HepG2 (cell line): ENCODE results near the gene CDK5RAP2. TPM values are rescaled to one million over a fixed set of nuclear protein-coding genes. Genes with fewer than 3 reads are reported as not detected.
A peak's percentile ranks its signal among the peaks of the same experiment; 100 is the strongest.

Experiments
- ATRX ChIP-seq: sonication (generic); formaldehyde crosslinking; IDR thresholded peaks from 2 replicates; pipeline ENCODE4 v1.4.0; 2020; ENCODE audit warnings: missing genetic modification reagents, borderline replicate concordance
- DZIP1 ChIP-seq: sonication (generic); formaldehyde crosslinking; IDR thresholded peaks from 2 replicates; pipeline ENCODE4 v1.5.0; 2020; ENCODE audit warnings: mild to moderate bottlenecking, missing genetic modification reagents
- IKZF4 ChIP-seq: sonication (generic); formaldehyde crosslinking; IDR thresholded peaks from 2 replicates; pipeline ENCODE4 v1.5.1; 2020; ENCODE audit warnings: borderline replicate concordance, mild to moderate bottlenecking, low read depth, missing genetic modification reagents; ENCODE audit errors: not compliant biosample characterization
- KLF12 ChIP-seq: sonication (generic); formaldehyde crosslinking; IDR thresholded peaks from 2 replicates; pipeline ENCODE4 v1.4.0; 2020; ENCODE audit warnings: missing genetic modification reagents, borderline replicate concordance
- NFKBIZ ChIP-seq: IDR thresholded peaks from 2 replicates; pipeline ENCODE4 v1.6.1; 2018; ENCODE audit warnings: missing genetic modification reagents, missing compliant biosample characterization
- NR2C2 ChIP-seq: sonication (generic); formaldehyde crosslinking; IDR thresholded peaks from 2 replicates; pipeline ENCODE4 v1.4.0; 2020; ENCODE audit warnings: missing genetic modification reagents, mild to moderate bottlenecking, moderate library complexity, borderline replicate concordance
- RXRA ChIP-seq: sonication (generic); formaldehyde crosslinking; IDR thresholded peaks from 2 replicates; pipeline ENCODE4 v1.5.1; 2020; ENCODE audit warnings: missing genetic modification reagents
- SALL1 ChIP-seq: sonication (generic); formaldehyde crosslinking; IDR thresholded peaks from 2 replicates; pipeline ENCODE4 v1.8.0; 2022; ENCODE audit warnings: mild to moderate bottlenecking, missing genetic modification reagents
- TARDBP ChIP-seq: sonication (generic); formaldehyde crosslinking; IDR thresholded peaks from 2 replicates; pipeline ENCODE4 v1.8.0; 2022; ENCODE audit warnings: mild to moderate bottlenecking, missing genetic modification reagents
- THRA ChIP-seq: sonication (generic); formaldehyde crosslinking; IDR thresholded peaks from 2 replicates; pipeline ENCODE4 v1.4.0; 2020; ENCODE audit warnings: missing genetic modification reagents, borderline replicate concordance
- ZNF121 ChIP-seq: sonication (generic); formaldehyde crosslinking; IDR thresholded peaks from 2 replicates; pipeline ENCODE4 v1.5.0; 2020; ENCODE audit warnings: mild to moderate bottlenecking, missing genetic modification reagents
- ZNF468 ChIP-seq: sonication (generic); formaldehyde crosslinking; IDR thresholded peaks from 2 replicates; pipeline ENCODE4 v1.8.0; 2022; ENCODE audit warnings: mild to moderate bottlenecking, moderate library complexity, missing genetic modification reagents
- ZNF724P ChIP-seq: sonication (generic); formaldehyde crosslinking; IDR thresholded peaks from 2 replicates; pipeline ENCODE4 v1.8.0; 2022; ENCODE audit warnings: missing genetic modification reagents, borderline replicate concordance
- ZNF781 ChIP-seq: sonication (generic); formaldehyde crosslinking; IDR thresholded peaks from 2 replicates; pipeline ENCODE4 v1.5.1; 2020; ENCODE audit warnings: borderline replicate concordance, mild to moderate bottlenecking, missing genetic modification reagents; ENCODE audit errors: not compliant biosample characterization
- ZNF839 ChIP-seq: sonication (generic); formaldehyde crosslinking; IDR thresholded peaks from 2 replicates; pipeline ENCODE4 v1.4.0; 2020; ENCODE audit warnings: missing genetic modification reagents, mild to moderate bottlenecking, borderline replicate concordance
- ZNF879 ChIP-seq: sonication (generic); formaldehyde crosslinking; IDR thresholded peaks from 2 replicates; pipeline ENCODE4 v1.8.1; 2023; ENCODE audit warnings: missing genetic modification reagents
- polyA plus RNA-seq, 8 experiments: library from polyadenylated mRNA; depleted of rRNA in 3 of 8; stranded (reverse) in 7 of 8; unstranded in 1 of 8; fragments of >200 nt; fragmentation: Illumina TruSeq in 4 of 8; extraction: Trizol in 4 of 8; gene quantifications; 2 replicates each; pipeline versions ENCODE4 v1.2.1 to v1.2.3, GENCODE V29; 2011 to 2016; ENCODE audit warnings: low read depth in 4 of 8, missing spikeins in 1 of 8, mixed read lengths in 1 of 8; ENCODE audit not compliant: insufficient read depth in 1 of 8
- total RNA-seq, 5 experiments: library from RNA; depleted of rRNA; stranded (reverse); fragments of >200 nt; fragmentation: Illumina TruSeq; extraction: Trizol; gene quantifications; 2 replicates each; pipeline ENCODE4 v1.2.3, GENCODE V29; 2016; ENCODE audit warnings: low read depth in 1 of 5
- TF ChIP-seq, protein P1 (sequence below): sonication (generic); formaldehyde crosslinking; IDR thresholded peaks from 2 replicates; pipeline ENCODE4 v1.4.0; 2020; ENCODE audit warnings: mild to moderate bottlenecking, missing genetic modification reagents
- TF ChIP-seq, protein P2 (sequence below): sonication (generic); formaldehyde crosslinking; IDR thresholded peaks from 2 replicates; pipeline ENCODE4 v1.4.0; 2020; ENCODE audit warnings: mild to moderate bottlenecking, missing genetic modification reagents
- TF ChIP-seq, protein P3 (sequence below): sonication (generic); formaldehyde crosslinking; IDR thresholded peaks from 2 replicates; pipeline ENCODE4 v1.4.0; 2020; ENCODE audit warnings: missing genetic modification reagents

CDK5RAP2 gene
- total and polyA plus RNA-seq, 2 of the 13 experiments (the other 11 are each of a cell fraction or from before 2014, with no cell fraction given) = 31.8 to 42.2 TPM

DNA sequence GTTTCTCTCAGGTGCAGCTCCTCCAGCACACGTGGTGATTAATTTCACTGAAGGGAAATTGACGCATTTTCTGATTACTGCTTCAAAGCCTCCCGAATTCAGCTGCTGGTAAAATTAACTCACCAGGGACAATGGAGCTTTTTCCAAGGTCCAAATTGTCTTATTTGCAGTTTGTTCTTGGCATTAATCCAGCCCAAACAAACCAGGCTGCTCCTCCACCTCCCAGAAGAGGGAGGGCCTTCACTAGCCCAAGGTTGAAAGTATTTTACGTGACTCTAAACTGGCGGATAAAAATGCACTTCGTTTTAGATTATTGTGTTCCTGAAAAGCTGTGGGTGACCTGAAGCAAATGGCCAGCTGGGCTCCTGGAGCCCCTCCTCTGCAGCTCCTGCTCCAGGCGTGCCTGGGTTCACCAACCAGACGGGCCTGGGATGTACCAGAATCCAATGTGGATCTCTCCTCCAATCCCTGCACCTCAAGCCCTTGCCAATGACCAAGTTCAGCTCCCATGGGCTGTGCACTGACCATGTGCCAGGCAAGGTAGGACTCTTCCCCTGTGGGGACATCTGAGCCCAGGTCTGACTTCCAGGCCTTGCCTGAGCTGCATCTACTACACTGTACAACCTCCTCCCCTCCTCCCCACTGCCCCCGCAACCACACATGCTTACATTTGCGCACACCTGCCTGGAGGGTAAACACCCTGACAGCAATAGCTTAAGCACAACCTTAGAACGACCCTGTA is 193.4 kb downstream of the CDK5RAP2 start (continued):
- no peak for TF ChIP-seq DZIP1
- TF ChIP-seq ZNF468 (CRISPR knock-in tag) = no peak
- no peak for TF ChIP-seq ZNF781 (CRISPR knock-in tag)
- TF ChIP-seq, protein P1, sequence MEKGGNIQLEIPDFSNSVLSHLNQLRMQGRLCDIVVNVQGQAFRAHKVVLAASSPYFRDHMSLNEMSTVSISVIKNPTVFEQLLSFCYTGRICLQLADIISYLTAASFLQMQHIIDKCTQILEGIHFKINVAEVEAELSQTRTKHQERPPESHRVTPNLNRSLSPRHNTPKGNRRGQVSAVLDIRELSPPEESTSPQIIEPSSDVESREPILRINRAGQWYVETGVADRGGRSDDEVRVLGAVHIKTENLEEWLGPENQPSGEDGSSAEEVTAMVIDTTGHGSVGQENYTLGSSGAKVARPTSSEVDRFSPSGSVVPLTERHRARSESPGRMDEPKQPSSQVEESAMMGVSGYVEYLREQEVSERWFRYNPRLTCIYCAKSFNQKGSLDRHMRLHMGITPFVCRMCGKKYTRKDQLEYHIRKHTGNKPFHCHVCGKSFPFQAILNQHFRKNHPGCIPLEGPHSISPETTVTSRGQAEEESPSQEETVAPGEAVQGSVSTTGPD (CRISPR knock-in tag) = 0 out of 2 replicates have a peak, but pooled peaks have one; percentile 35
- no peak for TF ChIP-seq ZNF121 (CRISPR knock-in tag)
- no peak for TF ChIP-seq ZNF724P
- TF ChIP-seq, protein P2, sequence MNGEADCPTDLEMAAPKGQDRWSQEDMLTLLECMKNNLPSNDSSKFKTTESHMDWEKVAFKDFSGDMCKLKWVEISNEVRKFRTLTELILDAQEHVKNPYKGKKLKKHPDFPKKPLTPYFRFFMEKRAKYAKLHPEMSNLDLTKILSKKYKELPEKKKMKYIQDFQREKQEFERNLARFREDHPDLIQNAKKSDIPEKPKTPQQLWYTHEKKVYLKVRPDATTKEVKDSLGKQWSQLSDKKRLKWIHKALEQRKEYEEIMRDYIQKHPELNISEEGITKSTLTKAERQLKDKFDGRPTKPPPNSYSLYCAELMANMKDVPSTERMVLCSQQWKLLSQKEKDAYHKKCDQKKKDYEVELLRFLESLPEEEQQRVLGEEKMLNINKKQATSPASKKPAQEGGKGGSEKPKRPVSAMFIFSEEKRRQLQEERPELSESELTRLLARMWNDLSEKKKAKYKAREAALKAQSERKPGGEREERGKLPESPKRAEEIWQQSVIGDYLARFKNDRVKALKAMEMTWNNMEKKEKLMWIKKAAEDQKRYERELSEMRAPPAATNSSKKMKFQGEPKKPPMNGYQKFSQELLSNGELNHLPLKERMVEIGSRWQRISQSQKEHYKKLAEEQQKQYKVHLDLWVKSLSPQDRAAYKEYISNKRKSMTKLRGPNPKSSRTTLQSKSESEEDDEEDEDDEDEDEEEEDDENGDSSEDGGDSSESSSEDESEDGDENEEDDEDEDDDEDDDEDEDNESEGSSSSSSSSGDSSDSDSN (CRISPR knock-in tag) = no peak
- no peak for TF ChIP-seq IKZF4 (CRISPR knock-in tag)
- TF ChIP-seq TARDBP (CRISPR knock-in tag) = no peak
- no peak; the same call in 1 of the 2 replicates for TF ChIP-seq NFKBIZ (CRISPR knock-in tag)
- TF ChIP-seq, protein P3, sequence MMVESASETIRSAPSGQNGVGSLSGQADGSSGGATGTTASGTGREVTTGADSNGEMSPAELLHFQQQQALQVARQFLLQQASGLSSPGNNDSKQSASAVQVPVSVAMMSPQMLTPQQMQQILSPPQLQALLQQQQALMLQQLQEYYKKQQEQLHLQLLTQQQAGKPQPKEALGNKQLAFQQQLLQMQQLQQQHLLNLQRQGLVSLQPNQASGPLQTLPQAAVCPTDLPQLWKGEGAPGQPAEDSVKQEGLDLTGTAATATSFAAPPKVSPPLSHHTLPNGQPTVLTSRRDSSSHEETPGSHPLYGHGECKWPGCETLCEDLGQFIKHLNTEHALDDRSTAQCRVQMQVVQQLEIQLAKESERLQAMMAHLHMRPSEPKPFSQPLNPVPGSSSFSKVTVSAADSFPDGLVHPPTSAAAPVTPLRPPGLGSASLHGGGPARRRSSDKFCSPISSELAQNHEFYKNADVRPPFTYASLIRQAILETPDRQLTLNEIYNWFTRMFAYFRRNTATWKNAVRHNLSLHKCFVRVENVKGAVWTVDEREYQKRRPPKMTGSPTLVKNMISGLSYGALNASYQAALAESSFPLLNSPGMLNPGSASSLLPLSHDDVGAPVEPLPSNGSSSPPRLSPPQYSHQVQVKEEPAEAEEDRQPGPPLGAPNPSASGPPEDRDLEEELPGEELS (CRISPR knock-in tag) = peak; percentile 67
- no peak for TF ChIP-seq KLF12 (CRISPR knock-in tag)
- TF ChIP-seq THRA (CRISPR knock-in tag) = no peak
- TF ChIP-seq ZNF839 (CRISPR knock-in tag) = 0 out of 2 replicates have a peak, but pooled peaks have one; percentile 19
- TF ChIP-seq ZNF879 = no peak
- no peak for TF ChIP-seq ATRX (CRISPR knock-in tag)
- TF ChIP-seq SALL1 (CRISPR knock-in tag) = peak; percentile 51; the same call in 1 of the 2 replicates
- peak; percentile 35; the same call in 1 of the 2 replicates for TF ChIP-seq NR2C2 (CRISPR knock-in tag)
- TF ChIP-seq RXRA (CRISPR knock-in tag) = no peak
